K562 (cell line): ENCODE measurements around the gene C1orf87. TPM values are rescaled to one million over a fixed set of nuclear protein-coding genes. Genes with fewer than 3 reads are reported as not detected.

Experiments used
- ATAC-seq: fragments of 200-7000 bp; cut with Tn5 transposase; 3 replicates; pipeline ENCODE4 v1.9.1; 2020; ENCODE audit warnings: moderate library complexity
- BruUV-seq: library from RNA; stranded (reverse); fragments of 400-500 nt; replicated peaks from 2 replicates; lab custom pipeline; 2021; lab: Mats Ljungman, UMichigan
- CTCF ChIA-PET: fragments of 300-600 bp; formaldehyde crosslinking; extraction: SDS; loops from one replicate; lab custom pipeline; 2021; ENCODE audit warnings: low intra/inter-chr PET ratio; lab: Yijun Ruan, JAX
- POLR2A ChIA-PET: fragments of 300-600, 350-650 bp; sonication (Branson Sonifier 250); formaldehyde crosslinking; extraction: SDS; loops from one replicate; lab custom pipeline; 2021; ENCODE audit warnings: antibody characterized with exemption, inconsistent platforms; lab: Yijun Ruan, JAX
- DNase-seq, 4 experiments: peaks; one replicate each; pipeline versions ENCODE4 v3.0.0 to v3.0.0-alpha.2; 2011 to 2018; ENCODE audit warnings: low spot score in 3 of 4, mixed read lengths in 3 of 4; ENCODE audit errors: extremely low read depth in 1 of 4
- FAIRE-seq: peaks from 2 replicates; lab custom pipeline; 2011; peaks lifted over from hg19 to GRCh38; lab: Jason Lieb, UNC
- H2AFZ ChIP-seq: 2 replicates; pipeline ENCODE4 v1.6.0; 2011; ENCODE audit warnings: low read depth, low read length, control low read depth, inconsistent platforms
- H3K27ac ChIP-seq: fragments of 200-600 bp; 3 replicates; pipeline ENCODE4 v1.8.0; 2011; ENCODE audit warnings: low read depth, mild to moderate bottlenecking, control low read depth, inconsistent platforms, low read length, moderate library complexity, mixed read lengths; ENCODE audit errors: extremely low read depth
- H3K27me3 ChIP-seq, 2 experiments: fragments of 300-600 bp in 1 of 2; 2 replicates in 1 of 2; 3 replicates in 1 of 2; pipeline versions ENCODE4 v1.6.0 to v1.8.0; 2011; ENCODE audit warnings: inconsistent platforms in 2 of 2, low read length in 2 of 2, mild to moderate bottlenecking in 1 of 2, mixed read lengths in 1 of 2, moderate library complexity in 1 of 2; ENCODE audit not compliant: control insufficient read depth in 2 of 2, insufficient read depth in 2 of 2
- H3K36me3 ChIP-seq: fragments of 300-600 bp; 3 replicates; pipeline ENCODE4 v1.8.0; 2011; ENCODE audit warnings: mild to moderate bottlenecking, low read length, inconsistent platforms; ENCODE audit not compliant: control insufficient read depth, insufficient read depth
- H3K4me1 ChIP-seq, 2 experiments: fragments of 200-600 bp in 1 of 2; replicated peaks in 1 of 2; 2 replicates in 1 of 2; 3 replicates in 1 of 2; pipeline versions ENCODE4 v1.5.1 to v1.8.0; 2011; ENCODE audit warnings: inconsistent platforms in 2 of 2, low read length in 2 of 2, mild to moderate bottlenecking in 1 of 2, mixed read lengths in 1 of 2, moderate library complexity in 1 of 2; ENCODE audit not compliant: control insufficient read depth in 2 of 2, insufficient read depth in 2 of 2
- H3K4me2 ChIP-seq: 2 replicates; pipeline ENCODE4 v1.6.1; 2011; ENCODE audit warnings: low read length, control low read depth, inconsistent platforms, mixed read lengths; ENCODE audit not compliant: insufficient read depth
- H3K4me3 ChIP-seq: fragments of 200-600 bp; sonication (generic), shearing (Covaris generic); 2 replicates; pipeline ENCODE4 v1.5.1; 2016; ENCODE audit warnings: control low read depth, inconsistent platforms
- H3K79me2 ChIP-seq: fragments of 200-600 bp; 3 replicates; pipeline ENCODE4 v1.8.0; 2011; ENCODE audit warnings: low read length, inconsistent platforms; ENCODE audit not compliant: control insufficient read depth, insufficient read depth
- H3K9ac ChIP-seq, 2 experiments: 2 replicates each; pipeline versions ENCODE4 v1.6.0 to v1.6.1; 2011; ENCODE audit warnings: low read depth in 2 of 2, low read length in 2 of 2, control low read depth in 1 of 2, inconsistent platforms in 1 of 2, mild to moderate bottlenecking in 1 of 2, mixed read lengths in 1 of 2; ENCODE audit not compliant: insufficient read depth in 1 of 2
- H3K9me1 ChIP-seq: one replicate; pipeline ENCODE4 v1.6.0; 2011; ENCODE audit warnings: inconsistent platforms, mild to moderate bottlenecking, low read length, moderate library complexity; ENCODE audit not compliant: control insufficient read depth, insufficient read depth
- H3K9me3 ChIP-seq: replicated peaks from 2 replicates; pipeline ENCODE4 v1.5.1; 2011; ENCODE audit warnings: low read depth, low read length, inconsistent platforms; ENCODE audit not compliant: control insufficient read depth, insufficient read depth
- H4K20me1 ChIP-seq: replicated peaks from 2 replicates; pipeline ENCODE4 v1.6.1; 2011; ENCODE audit warnings: low read length, inconsistent platforms, mixed read lengths; ENCODE audit not compliant: control insufficient read depth, insufficient read depth
- BHLHE40 ChIP-seq: IDR thresholded peaks from 2 replicates; pipeline ENCODE4 v1.6.1; 2011; ENCODE audit warnings: low read length, improper control_type of control experiment
- DNMT1 ChIP-seq: fragments of 450-650 bp; IDR thresholded peaks from 2 replicates; pipeline ENCODE4 v1.6.1; 2016; ENCODE audit warnings: antibody characterized with exemption, mild to moderate bottlenecking
- FOXM1 ChIP-seq, 2 experiments: fragments of 450-650 bp in 1 of 2; sonication (generic) in 1 of 2; formaldehyde crosslinking in 1 of 2; IDR thresholded peaks; 2 replicates each; pipeline versions ENCODE4 v1.6.1 to v1.9.0; 2017 to 2022; ENCODE audit warnings: low read depth in 2 of 2, mild to moderate bottlenecking in 2 of 2, missing genetic modification reagents in 1 of 2, moderate library complexity in 1 of 2
- JUND ChIP-seq, 2 experiments: IDR thresholded peaks; 2 replicates in 1 of 2; 3 replicates in 1 of 2; pipeline ENCODE4 v1.6.1; 2011; ENCODE audit warnings: borderline replicate concordance in 2 of 2, low read depth in 2 of 2, low read length in 2 of 2, improper control_type of control experiment in 1 of 2, missing biosample characterization in 1 of 2, missing genetic modification characterization in 1 of 2, missing genetic modification reagents in 1 of 2
- KLF6 ChIP-seq: fragments of 250-450 bp; sonication (Bioruptor Pico); IDR thresholded peaks from 2 replicates; pipeline ENCODE4 v1.4.0; 2020; ENCODE audit warnings: mild to moderate bottlenecking, moderate library complexity, borderline replicate concordance
- MAFG ChIP-seq: fragments of 450-650 bp; conservative IDR thresholded peaks from 2 replicates; pipeline ENCODE4 v1.6.1; 2016; ENCODE audit warnings: missing genetic modification characterization, missing compliant biosample characterization
- MAX ChIP-seq: sonication (generic); formaldehyde crosslinking; IDR thresholded peaks from 2 replicates; pipeline ENCODE4 v1.9.0; 2022; ENCODE audit warnings: mild to moderate bottlenecking, missing genetic modification reagents
- PHB ChIP-seq: fragments of 250-450 bp; sonication (Bioruptor Pico); IDR thresholded peaks from 2 replicates; pipeline ENCODE4 v1.5.0; 2021
- SIN3B ChIP-seq: fragments of 450-650 bp; IDR thresholded peaks from 2 replicates; pipeline ENCODE4 v1.6.1; 2017; ENCODE audit warnings: low read depth, mild to moderate bottlenecking, moderate library complexity
- STAG1 ChIP-seq: sonication (generic); formaldehyde crosslinking; IDR thresholded peaks from 2 replicates; pipeline ENCODE4 v1.5.0; 2020; ENCODE audit warnings: missing genetic modification reagents, borderline replicate concordance
- TARDBP ChIP-seq: fragments of 450-650 bp; IDR thresholded peaks from 2 replicates; pipeline ENCODE4 v1.6.1; 2016
- USF2 ChIP-seq: sonication (generic); formaldehyde crosslinking; IDR thresholded peaks from 2 replicates; pipeline ENCODE4 v1.5.0; 2020; ENCODE audit warnings: missing genetic modification reagents
- ZNF778 ChIP-seq: fragments of 450-650 bp; formaldehyde crosslinking; IDR thresholded peaks from 2 replicates; pipeline ENCODE4 v1.4.0; 2020; ENCODE audit warnings: mild to moderate bottlenecking, moderate library complexity
- WGBS: fragments of 100-300 bp; shearing (Covaris generic); methylation state at CpG from one replicate; pipeline ENCODE4 v1.1.6; 2016; ENCODE audit warnings: low coverage, mixed read lengths; ENCODE audit not compliant: insufficient coverage; ENCODE audit errors: missing lambda C conversion rate; 5-methylcytosine and 5-hydroxymethylcytosine counted together
- in situ Hi-C: fragments of 300-500 bp; cut with MboI; formaldehyde crosslinking; loops from 4 replicates; pipeline ENCODE4 v1.15.0; 2018; ENCODE audit warnings: inconsistent platforms, mixed read lengths
- intact Hi-C: fragments of 100-400 bp; cut with micrococcal nuclease; formaldehyde crosslinking; loops from 2 replicates; pipeline ENCODE4 v1.14.2; 2022
- polyA plus RNA-seq, 8 experiments: library from polyadenylated mRNA; depleted of rRNA in 4 of 8; stranded (reverse) in 5 of 8; unstranded in 3 of 8; fragments of >200 nt; fragmentation: Nextera tagmentation in 2 of 8; fragmentation: Illumina TruSeq in 1 of 8; extraction: Ambion mirVana in 2 of 8; extraction: Trizol in 1 of 8; gene quantifications; 2 replicates each; pipeline versions ENCODE4 v1.2.1 to v1.2.3, GENCODE V29; 2011 to 2014; ENCODE audit warnings: inconsistent platforms in 1 of 8, missing spikeins in 1 of 8
- total RNA-seq, 7 experiments: library from RNA; depleted of rRNA in 6 of 7; stranded (reverse); fragments of >200 nt in 6 of 7; fragmentation: Illumina TruSeq in 2 of 7; extraction: Trizol in 2 of 7; gene quantifications; 2 replicates each; pipeline versions ENCODE4 v1.2.1 to v1.2.3, GENCODE V29; 2011 to 2021; ENCODE audit warnings: low replicate concordance in 1 of 7

Gene C1orf87
- total and polyA plus RNA-seq, 9 of the 15 experiments (the other 6 are each of a cell fraction or from before 2014, with no cell fraction given), result not detected

- TF ChIP-seq MAX (CRISPR knock-in tag) (no peak), KLF6 (CRISPR knock-in tag) (no peak), USF2 (CRISPR knock-in tag) (no peak)
Observed at GRCh38 chr1:60065199-60065598, 8.4 kb downstream of the C1orf87 start (continued).

GRCh38 chr1:60063561-60063960 is 10.0 kb downstream of the C1orf87 start:
- ATAC-seq, result no peak
- WGBS, result 0% methylated on average over 4 of the region's 4 CpGs
- no peak for DNase-seq
- Histone ChIP-seq H3K27ac (no peak overlapping the region), H3K9me3 (no peaks in the 10 kb centered on the region; the same call in 1 of the 2 replicates), H3K27me3 (no peaks in the 10 kb centered on the region), H3K9ac (no peak overlapping the region), H2AFZ (no peak overlapping the region), H3K79me2 (no peaks in the 10 kb centered on the region), H3K9me1 (no peaks in the 10 kb centered on the region), H3K4me2 (no peak overlapping the region), H3K4me3 (no peak overlapping the region), H3K36me3 (no peaks in the 10 kb centered on the region), H4K20me1 (no peaks in the 10 kb centered on the region), H3K4me1 (no peaks in the 10 kb centered on the region)
- ChIA-PET POLR2A (no interaction called here), CTCF (no interaction called here)
- intact Hi-C loops (no loop called here), in situ Hi-C loops (no loop called here)
- TF ChIP-seq MAFG (tag), result no peak
- TF ChIP-seq BHLHE40, result no peak
- no peak for TF ChIP-seq DNMT1
- no peak for TF ChIP-seq FOXM1 (IDR thresholded peaks at IDR 0.05; ENCODE audit: low read depth)
- TF ChIP-seq FOXM1 (CRISPR knock-in tag; IDR thresholded peaks at IDR 0.05; ENCODE audit: low read depth), result no peak
- no peak for TF ChIP-seq MAX (CRISPR knock-in tag)
- TF ChIP-seq SIN3B, result no peak
- TF ChIP-seq ZNF778, result no peak
- TF ChIP-seq PHB (CRISPR knock-in tag), result no peak
- TF ChIP-seq JUND (IDR thresholded peaks at IDR 0.05; ENCODE audit: borderline replicate concordance, low read depth, low read length), result no peak
- TF ChIP-seq JUND (tag; IDR thresholded peaks at IDR 0.05; ENCODE audit: borderline replicate concordance, low read depth, low read length), result no peak
- TF ChIP-seq STAG1 (CRISPR knock-in tag), result no peak
- TF ChIP-seq TARDBP, result no peak
- no TSS peak for BruUV-seq
- FAIRE-seq, result no peak
